Activated CD4-positive, CD25-positive, alpha-beta regulatory T cell treated with anti-CD3 and anti-CD28 coated beads, Interleukin-2, amount 50 U/mL, for 24 hours (primary cell): ENCODE data around the gene AADACL4.
"Not testable (repeated sequence)": the region's sequence is repeated elsewhere in the genome, so short reads cannot be mapped to it uniquely, and the experiment has no call there.

Source experiments
- ATAC-seq, 2 donors: fragments of 150-1000 bp; cut with Tn5 transposase; one replicate each; pipeline ENCODE4 v1.10.0; 2021; ENCODE audit warnings: mild to moderate bottlenecking in 1 of 2, moderate library complexity in 1 of 2

AADACL4 gene

GRCh38 chr1:12712076-12712475 is 68.2 kb downstream of the AADACL4 start:
- no peak for ATAC-seq

- ATAC-seq = no peak
These were observed 69.0 kb downstream of the AADACL4 start for GRCh38 chr1:12712929-12713328.

- not testable (repeated sequence) for ATAC-seq
These were observed 69.8 kb downstream of the AADACL4 start for GRCh38 chr1:12713651-12714050.

GRCh38 chr1:12714710-12715475 is 71.0 kb downstream of the AADACL4 start:
- ATAC-seq = no peak

- no peak for ATAC-seq
These were observed 72.1 kb downstream of the AADACL4 start, which contains the start of gene AADACL3 for GRCh38 chr1:12715896-12716437. Gene AADACL3 (plus strand): TSS chr1:12716110. CDS start chr1:12716177, 67 bp downstream.
